ENCODE measurements around the gene CASP9.
A peak's percentile ranks its signal among the peaks of the same experiment; 100 is the strongest.
"Not testable (repeated sequence)": the region's sequence is repeated elsewhere in the genome, so short reads cannot be mapped to it uniquely, and the experiment has no call there.

The CASP9 gene

DNA sequence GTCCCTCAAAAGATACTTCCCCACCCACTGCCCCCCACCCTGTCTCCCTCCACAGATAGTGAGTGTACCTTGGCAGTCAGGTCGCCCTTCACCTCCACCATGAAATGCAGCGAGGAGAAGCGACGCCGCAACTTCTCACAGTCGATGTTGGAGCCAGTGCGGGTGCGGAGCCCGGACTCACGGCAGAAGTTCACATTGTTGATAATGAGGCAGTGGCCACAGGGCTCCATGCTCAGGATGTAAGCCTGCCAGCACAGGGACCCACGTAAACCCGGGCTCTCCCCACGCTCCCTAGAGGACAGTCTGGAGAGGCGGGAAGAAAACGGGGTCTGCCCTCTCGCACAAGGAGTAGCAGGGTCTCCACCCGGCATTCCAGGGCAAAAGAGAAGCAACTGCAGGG, 17.2 kb downstream of the CASP9 start:
- DNase-seq (ENCODE audit: low read depth, low spot score) = no peak
- H3K4me3 ChIP-seq (ENCODE audit: low read length) = no peak overlapping the region

DNA sequence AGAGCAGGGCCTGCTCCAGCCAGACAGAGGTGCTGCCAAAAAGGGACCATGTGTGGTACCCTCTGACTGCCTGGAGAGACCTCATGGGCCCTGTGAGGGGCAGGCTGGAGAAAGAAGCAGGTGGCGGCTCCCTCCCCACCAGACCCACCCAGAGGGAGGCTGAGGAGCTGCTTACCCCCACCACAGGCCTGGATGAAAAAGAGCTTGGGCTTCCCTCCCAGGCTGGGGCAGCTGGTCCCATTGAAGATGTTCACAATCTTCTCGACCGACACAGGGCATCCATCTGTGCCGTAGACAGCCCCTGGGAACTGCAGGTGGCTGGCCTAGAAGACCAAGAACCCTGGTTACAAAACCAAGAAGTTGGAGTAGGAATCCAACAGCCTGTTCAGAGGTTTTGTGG, 19.6 kb downstream of the CASP9 start:
- no peak overlapping the region for H3K4me3 ChIP-seq (ENCODE audit: low read length)
- no peak for DNase-seq (ENCODE audit: low read depth, low spot score)

DNA sequence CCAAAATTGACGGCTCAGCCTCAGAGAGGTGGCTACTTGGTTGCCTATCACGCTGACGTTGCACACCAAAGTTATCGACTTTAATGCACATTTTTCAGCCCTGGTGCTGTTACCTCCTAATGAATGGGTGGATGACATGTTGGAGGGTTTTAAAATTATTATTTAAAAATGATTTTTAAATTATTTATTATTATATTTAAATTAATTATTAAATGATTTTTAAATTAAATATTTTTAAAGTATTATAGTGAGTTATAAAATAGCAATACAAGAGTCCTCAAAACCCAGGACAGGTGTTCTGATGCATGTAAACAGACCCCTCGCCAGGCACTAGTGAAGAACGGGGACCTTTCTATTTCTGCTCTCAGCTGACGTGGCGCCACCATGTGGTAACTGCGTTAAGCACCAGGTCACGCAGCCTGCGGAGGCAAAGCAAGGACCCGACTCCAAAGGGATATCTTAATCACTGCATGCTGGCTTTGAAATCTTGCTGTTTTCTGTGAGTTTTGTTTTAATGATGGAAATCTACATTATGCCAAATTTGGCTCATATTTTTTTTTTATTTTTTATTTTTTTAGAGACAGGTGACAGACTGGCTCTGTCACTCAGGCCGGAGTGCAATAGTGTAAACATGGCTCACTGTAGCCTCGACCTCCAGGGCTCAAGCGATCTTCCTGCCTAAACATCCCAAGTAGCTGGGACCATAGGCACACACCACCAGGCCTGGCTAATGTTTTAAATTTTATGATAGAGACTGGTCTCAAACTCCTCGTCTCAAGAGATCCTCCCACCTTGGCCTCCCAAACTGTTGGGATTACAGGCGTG, 22.6 kb downstream of the CASP9 start:
- no peak overlapping the region for H3K4me3 ChIP-seq (ENCODE audit: low read length)
- no peak for DNase-seq (ENCODE audit: low read depth, low spot score)

DNA sequence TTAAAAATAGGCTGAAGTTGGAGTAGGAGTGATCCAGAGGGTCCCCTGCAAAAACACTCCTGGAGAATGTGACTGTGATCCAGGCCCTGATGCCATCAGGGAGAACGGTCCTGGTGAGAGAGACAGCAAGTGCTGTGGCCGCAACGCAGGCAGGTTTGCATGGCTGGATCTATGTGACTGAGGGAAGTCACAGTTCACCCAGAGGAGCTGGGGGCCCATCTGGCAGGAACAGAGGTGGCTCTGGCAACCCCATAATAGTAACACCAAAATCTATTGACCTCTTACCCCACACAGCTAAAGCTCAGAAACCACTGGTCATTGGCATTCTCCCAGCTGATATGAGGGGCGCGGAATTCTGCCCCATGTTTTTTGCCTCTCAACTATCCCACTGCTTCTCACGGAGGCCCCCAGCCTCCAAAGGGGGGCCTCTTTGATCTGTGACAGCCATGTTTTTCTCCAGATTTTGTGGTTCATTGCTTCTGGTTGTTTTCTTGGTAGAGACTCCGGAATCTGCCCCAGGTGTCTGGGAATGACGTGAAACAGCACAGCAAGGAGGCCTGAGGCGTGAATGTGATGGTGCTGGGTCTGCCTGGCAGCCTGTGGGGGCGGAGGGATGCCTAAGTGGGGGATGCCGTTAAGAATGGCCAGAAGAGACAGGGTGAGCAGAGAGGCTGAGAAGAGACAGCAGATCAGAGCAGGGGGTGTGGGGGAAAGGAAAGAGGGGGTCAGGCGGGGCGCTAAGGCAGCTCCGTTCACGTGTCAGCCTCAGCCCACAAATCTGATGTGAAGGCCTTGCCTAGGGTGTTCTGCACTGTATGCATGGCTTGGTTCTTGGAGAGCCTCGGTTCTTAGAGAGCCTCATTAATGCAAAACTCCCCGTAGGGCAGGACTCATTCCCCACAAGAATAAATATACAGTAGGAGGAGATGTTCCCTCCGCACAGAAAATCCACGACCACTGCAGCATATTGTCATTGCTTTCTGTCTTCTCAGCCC, 23.5 kb downstream of the CASP9 start:
- no peak for DNase-seq (ENCODE audit: low read depth, low spot score)
- no peak overlapping the region for H3K4me3 ChIP-seq (ENCODE audit: low read length)

DNA sequence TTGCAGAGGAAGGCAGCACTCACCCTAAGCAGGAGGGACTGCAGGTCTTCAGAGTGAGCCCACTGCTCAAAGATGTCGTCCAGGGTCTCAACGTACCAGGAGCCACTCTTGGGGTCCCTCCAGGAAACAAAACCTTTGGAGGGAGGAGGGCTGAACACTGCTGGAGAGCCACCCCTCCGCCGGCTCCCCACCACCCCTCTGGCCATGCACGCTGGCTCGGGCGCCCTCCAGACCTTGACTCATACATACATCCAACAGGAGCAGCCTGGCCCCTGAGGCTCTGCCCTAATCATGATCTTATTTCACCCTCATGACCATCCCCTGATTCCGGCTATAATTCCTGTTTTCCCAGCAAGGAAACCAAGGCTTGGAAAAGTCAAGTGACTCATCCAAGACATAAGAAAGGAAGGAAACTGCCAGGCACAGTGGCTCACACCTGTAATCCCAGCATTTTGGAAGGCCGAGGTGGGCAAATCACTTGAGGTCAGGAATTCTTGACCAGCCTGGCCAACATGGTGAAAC, 30.1 kb downstream of the CASP9 start:
- DNase-seq (ENCODE audit: low read depth, low spot score) = no peak
- no peak overlapping the region for H3K4me3 ChIP-seq (ENCODE audit: low read length)

DNA sequence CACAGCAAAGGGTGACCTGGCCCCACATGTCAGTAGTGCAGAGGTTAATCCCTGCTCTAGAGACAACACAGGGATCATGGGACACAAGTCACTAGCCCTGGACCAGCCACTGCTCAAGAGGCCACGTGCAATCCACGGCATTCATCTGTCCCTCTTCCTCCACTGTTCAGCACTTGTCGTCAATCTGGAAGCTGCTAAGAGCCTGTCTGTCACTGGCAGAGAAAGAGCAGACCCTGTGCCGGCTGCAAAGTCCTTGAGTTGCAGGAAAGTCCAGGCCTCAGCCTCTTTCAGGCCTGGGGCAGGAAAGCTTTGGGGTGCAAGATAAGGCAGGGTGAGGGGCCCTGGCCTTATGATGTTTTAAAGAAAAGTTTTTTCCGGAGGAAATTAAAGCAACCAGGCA, 31.4 kb downstream of the CASP9 start:
- DNase-seq (ENCODE audit: low read depth, low spot score) = no peak
- H3K4me3 ChIP-seq (ENCODE audit: low read length) = no peak overlapping the region

DNA sequence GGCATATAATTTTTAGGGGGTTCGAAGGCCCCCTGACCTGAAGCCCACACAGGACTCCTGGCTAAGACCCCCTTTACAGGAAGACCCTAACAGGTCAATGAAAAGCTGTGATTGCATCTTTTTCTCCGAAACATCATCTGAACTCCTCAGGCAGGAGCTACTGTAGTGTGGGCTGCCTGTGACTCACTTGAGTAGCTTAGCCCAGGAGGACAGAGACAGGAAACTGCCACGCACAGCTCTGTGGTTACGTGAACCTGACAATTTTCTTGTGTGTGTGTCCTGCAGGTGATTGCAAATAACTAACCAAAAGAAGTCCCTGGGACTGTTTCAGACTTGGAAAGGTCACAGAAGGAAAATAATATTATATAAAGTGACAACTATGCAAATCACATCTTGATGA, 33.0 kb downstream of the CASP9 start:
- not testable (repeated sequence) for H3K4me3 ChIP-seq (ENCODE audit: low read length)
- peak; percentile 42 for DNase-seq (ENCODE audit: low read depth, low spot score)

DNA sequence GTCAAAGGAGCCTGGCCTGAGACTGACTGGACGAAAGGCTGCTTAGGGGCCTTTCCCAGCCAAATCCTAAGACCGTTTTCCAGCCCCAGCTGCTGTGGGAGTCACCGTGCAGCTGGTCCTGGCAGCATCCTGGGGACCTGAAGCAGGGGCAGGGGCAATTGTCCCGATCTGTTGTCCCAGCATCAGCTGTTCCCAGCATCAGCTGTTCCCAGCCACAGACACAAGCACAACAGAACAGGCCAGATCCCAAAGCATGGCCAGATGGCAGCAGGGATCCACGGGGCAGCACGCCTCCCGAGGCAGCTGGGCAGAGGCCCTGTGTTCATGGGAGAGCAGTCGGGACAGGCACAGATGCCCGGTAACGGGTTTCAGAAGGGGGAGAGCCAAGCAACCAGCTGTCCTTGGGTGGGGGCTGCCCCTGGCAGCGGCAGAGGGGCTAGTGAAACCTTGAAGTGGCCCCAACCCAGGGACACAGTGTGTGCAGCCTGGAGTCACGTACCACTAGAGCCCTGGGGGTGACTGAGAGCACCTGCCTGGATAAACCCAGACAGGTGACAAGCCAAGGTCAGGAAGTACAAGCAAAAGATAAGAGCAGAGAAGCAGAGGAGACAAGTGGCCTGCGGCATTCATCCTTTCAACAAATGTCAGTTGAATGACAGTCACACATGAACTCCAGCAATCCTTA, 34.8 kb downstream of the CASP9 start:
- H3K4me3 ChIP-seq (ENCODE audit: low read length) = no peak overlapping the region
- no peak for DNase-seq (ENCODE audit: low read depth, low spot score)

DNA sequence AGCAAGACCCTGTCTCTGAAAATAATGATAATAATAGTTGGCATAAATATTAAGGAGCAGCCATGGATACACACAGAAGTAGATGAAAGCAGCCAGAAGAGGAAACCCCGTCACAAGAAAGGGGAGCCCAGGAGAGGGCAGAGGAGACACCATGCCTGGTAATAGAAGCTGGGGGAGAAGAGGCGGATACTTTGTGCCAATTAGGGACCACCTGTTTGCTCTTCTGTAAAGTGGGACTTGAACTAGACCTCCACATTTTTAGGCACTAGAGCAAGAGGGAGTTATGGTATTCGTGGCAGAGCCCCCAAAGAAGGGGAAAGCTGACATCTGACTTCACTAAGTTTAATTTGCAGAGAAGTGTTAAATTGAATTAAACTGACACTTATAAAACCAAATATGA, 35.6 kb downstream of the CASP9 start:
- no peak overlapping the region for H3K4me3 ChIP-seq (ENCODE audit: low read length)
- no peak for DNase-seq (ENCODE audit: low read depth, low spot score)

DNA sequence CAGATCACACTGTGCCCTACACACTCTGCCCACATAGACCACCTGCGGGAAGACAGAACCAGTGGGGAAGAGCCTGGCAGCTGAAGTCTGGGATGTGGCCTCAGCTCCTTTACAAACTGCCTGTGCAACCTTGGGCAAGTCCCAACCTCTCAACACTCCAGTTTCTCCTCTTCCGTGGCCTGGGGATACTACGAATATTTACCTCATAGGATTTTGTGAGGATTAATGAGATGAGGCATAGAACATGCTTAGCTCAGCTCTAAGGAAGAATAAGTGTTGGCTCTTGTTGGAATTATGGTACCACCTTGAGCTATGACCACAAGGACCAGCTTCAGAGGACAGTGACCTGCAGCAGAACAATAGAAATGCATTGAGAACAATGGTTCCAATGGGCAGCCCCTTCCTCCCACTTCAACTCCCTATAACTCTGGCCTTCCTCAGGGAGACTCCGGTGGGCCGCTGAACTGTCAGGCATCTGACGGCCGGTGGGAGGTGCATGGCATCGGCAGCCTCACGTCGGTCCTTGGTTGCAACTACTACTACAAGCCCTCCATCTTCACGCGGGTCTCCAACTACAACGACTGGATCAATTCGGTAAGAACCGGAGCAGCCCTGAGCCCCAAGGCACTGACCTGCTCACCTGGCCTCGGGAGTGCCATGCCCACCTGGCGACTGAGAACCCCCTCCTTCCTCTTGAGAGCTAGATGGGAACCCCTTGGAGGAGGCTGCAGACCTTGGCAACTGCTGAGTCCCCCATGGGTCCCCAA, 37.0 kb downstream of the CASP9 start:
- not testable (repeated sequence) for DNase-seq (ENCODE audit: low read depth, low spot score); H3K4me3 ChIP-seq (ENCODE audit: low read length)

DNA sequence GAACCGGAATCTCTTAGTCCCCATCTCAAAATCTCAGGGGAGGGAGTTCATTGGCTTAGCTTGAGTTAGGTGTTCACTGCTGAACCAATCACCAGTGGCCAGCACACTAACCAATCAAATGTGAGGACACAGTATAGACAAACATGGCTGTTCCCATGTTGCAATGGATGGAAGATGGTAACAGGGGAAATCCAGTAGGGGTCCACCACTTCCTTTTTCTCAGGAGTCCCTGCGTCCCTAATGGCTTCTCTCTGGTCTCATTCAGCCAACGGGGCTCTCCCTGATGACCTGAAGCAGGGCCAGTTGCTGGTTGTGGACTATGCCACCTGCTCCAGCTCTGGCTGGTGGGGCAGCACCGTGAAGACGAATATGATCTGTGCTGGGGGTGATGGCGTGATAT, 38.4 kb downstream of the CASP9 start:
- DNase-seq (ENCODE audit: low read depth, low spot score) = no peak

DNA sequence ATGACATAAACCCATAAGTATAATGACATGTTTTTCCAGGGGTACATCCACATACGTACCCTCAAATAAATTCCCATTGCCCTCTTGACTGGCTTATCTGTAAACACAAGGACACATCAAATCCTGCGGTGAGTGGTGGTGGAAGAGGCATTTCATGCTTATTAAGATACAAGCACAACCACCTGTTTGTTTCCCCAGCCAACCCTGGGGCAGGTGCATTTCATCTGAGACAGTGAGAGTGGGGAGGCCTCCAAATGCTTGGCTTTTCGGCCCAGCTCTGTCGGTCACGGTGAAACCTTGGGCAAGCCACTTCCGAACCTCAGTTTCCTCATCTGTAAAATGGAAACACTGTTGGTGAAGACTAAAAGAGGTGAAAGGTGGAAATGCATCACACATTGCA, 39.6 kb downstream of the CASP9 start:
- DNase-seq (ENCODE audit: low read depth, low spot score); H3K4me3 ChIP-seq (ENCODE audit: low read length): not testable (repeated sequence)

More for the DNA sequence above, 38.4 kb downstream of the CASP9 start:
- no peak overlapping the region for H3K4me3 ChIP-seq (ENCODE audit: low read length)

DNA sequence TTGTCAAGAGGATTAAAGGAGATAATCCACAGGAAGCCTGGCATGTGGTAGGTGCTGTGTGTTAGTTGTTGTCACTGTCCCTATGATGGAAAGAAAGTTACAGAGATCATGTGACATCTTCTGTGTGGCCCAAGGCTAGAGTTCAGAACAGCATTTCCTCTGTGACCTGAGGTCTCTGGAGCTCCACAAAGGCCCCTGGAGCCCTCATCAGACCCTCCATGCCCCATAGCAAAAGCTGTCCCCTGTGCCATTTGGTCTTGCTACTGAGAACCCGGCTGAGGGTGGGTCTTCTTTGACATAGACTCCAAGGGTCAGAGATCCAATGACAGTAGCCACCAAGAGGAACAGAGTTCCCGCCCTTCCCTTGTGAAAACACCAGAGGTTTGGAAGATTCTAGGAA, 40.0 kb downstream of the CASP9 start:
- no peak overlapping the region for H3K4me3 ChIP-seq (ENCODE audit: low read length)
- no peak for DNase-seq (ENCODE audit: low read depth, low spot score)

DNA sequence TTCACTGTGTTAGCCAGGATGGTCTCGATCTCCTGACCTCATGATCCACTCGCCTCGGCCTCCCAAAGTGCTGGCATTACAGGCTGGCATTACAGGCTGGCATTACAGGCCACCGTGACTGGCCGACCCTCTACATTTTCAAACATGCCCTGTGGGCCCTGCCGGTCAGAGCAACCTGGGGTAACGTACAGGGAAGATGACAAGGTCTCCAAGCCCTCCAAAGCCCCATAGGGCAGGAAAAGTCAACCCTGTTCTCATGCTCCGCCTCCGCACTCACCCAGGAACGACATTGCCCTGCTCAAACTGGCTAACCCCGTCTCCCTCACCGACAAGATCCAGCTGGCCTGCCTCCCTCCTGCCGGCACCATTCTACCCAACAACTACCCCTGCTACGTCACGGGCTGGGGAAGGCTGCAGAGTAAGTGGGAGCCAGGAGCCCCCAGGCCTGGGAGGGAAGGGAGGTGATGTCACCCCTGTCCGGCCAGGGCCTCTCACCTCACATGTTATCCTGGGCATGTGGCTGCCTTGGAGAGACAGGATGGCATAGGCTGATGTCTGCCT, 41.0 kb downstream of the CASP9 start:
- not testable (repeated sequence) for DNase-seq (ENCODE audit: low read depth, low spot score); H3K4me3 ChIP-seq (ENCODE audit: low read length)

DNA sequence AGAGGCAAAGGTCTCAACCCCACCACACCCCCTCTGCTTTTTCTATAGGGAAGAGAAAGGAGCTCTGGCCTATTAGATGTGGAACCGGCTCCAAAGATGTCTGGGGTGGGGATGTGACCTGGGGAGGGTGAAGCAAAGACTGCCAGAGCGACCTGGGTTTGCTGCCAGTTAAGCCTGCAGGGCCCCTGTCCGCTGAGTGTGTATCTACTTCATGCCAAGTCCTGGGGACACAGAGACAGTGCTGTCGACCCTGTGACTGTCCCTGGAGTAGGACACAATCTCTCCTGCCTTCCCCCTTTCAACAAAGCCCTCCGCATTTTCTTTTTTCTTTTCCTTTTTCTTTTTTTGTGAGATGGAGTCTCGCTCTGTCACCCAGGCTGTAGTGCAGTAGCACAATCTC, 41.6 kb downstream of the CASP9 start:
- not testable (repeated sequence) for H3K4me3 ChIP-seq (ENCODE audit: low read length); DNase-seq (ENCODE audit: low read depth, low spot score)

DNA sequence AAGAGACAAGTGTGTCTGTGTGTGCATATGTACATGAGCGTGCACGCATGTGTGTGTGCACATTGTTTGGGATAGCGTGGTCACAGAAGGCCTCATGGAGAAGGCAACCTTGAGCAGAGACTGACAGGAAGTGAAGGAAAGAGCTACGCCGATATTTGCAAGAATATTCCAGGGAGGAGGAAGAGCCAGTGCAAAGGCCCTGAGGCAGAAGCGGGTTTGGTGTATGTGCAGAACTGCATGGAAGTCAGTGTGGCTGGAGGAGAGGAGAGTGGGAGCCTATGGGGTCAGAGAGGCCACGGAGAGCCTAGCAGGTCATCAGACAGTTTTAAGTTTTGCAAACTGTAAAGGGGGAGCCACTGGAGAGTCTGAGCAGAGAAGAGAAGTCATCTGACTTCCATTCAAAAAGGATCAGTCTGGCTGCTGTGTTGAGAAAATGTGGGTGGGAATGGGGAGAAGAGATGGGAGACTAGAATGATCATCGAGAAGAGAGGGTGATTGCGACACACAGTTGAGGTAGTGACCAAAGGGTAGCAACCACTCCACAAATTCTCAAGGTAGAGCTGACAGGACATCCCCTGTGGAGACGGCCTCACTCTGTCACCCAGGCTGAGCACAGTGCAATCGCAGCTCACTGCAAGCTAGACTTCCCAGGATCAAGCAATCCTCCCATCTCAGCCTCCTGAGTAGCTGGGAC, 44.2 kb downstream of the CASP9 start:
- no peak overlapping the region for H3K4me3 ChIP-seq (ENCODE audit: low read length)
- DNase-seq (ENCODE audit: low read depth, low spot score) = no peak

DNA sequence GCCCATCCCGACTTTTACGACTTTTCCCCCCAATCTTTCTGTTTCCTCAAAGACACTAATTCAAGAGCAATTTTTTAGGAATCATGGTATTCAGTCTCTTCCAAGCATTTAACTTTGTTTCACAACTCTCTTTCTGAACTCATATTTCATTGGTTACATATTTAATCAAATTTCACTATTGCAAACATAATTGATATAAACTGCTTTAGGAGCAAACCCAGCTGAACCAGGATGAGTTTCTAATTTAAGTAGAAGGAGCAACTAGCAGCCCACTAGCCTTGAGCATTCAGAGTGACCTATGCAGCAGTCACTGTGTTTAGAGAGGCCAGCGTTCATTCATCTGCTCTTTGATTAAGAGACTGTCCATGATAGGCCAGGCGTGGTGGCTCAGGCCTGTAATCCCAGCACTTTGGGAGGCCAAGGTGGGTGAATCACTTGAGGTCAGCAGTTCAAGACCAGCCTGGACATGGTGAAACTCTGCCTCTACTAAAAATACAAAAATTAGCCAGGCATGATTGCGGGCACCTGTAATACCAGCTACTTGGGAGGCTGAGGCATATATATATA, 46.3 kb downstream of the CASP9 start:
- no peak for DNase-seq (ENCODE audit: low read depth, low spot score)
- H3K4me3 ChIP-seq (ENCODE audit: low read length) = no peak overlapping the region
